Measurements from ENCODE around the gene CYP11A1. TPM values are rescaled to one million over a fixed set of nuclear protein-coding genes. Genes with fewer than 3 reads are reported as not detected.

The CYP11A1 gene
- total and polyA plus RNA-seq, 10 of the 15 experiments (the other 5 are each of a cell fraction or from before 2014, with no cell fraction given): 0.11 to 1.2 (median 0.23) TPM; not detected in 5

- RAD21 ChIA-PET (ENCODE audit: unreplicated experiment): interaction anchor here (1.1 kb wide), 1 partner anchor 325 kb away, joined by 3 read pairs; no protein-coding TSS in a partner anchor
- SMC1A ChIA-PET (ENCODE audit: uncharacterized antibody, unreplicated experiment): interaction anchor here (0.6 to 0.9 kb wide), 2 partner anchors 94 to 1569 kb away, joined by 3 read pairs; no protein-coding TSS in a partner anchor
- H3K27me3 ChIP-seq (replicated peaks in 1 of 2; ENCODE audit: control insufficient read depth in 2 of 2, insufficient read depth in 2 of 2, low read length in 1 of 2): no peaks in the 10 kb centered on the region; a peak in 1 of 4 replicates
- H3K4me1 ChIP-seq (ENCODE audit: control insufficient read depth, insufficient read depth, low read length): peaks cover 7% of the 10 kb centered on the region
- CTCF ChIA-PET: interaction anchor here (0.5 to 1.1 kb wide), 3 partner anchors 30 to 518 kb away, joined by 3 read pairs; no protein-coding TSS in a partner anchor
- H2AFZ ChIP-seq (ENCODE audit: control insufficient read depth, low read depth, low read length): no peak overlapping the region
- ATAC-seq (no peak), DNase-seq (ENCODE audit: low read depth, low spot score) (no peak), FAIRE-seq (no peak)
- no peaks in the 10 kb centered on the region for H3K79me2 ChIP-seq (ENCODE audit: control insufficient read depth, insufficient read depth, low read length)
- BruUV-seq (replicated peaks): no TSS peak
- H4K20me1 ChIP-seq (ENCODE audit: control insufficient read depth, insufficient read depth): no peaks in the 10 kb centered on the region
- H3K27ac ChIP-seq (ENCODE audit: control insufficient read depth, insufficient read depth): no peak overlapping the region
- WGBS (ENCODE audit: insufficient coverage, insufficient replicate concordance, low lambda C conversion rate, missing lambda C conversion rate): 0% methylated on average over 3 of the region's 3 CpGs
- H3K4me2 ChIP-seq (ENCODE audit: control insufficient read depth, insufficient read depth): no peak overlapping the region
- in situ Hi-C loops (cut with MboI) (no loop called here), intact Hi-C loops (cut with micrococcal nuclease; ENCODE audit: unreplicated experiment) (no loop called here)
- POLR2A ChIA-PET: no interaction called here
- no peak overlapping the region for H3K4me3 ChIP-seq
- no peaks in the 10 kb centered on the region for H3K9me3 ChIP-seq (replicated peaks; ENCODE audit: control insufficient read depth, insufficient read depth, low read length)
- H3K9ac ChIP-seq (ENCODE audit: control insufficient read depth, insufficient read depth, low read length): no peak overlapping the region
- no peaks in the 10 kb centered on the region for H3K36me3 ChIP-seq (ENCODE audit: control insufficient read depth in 2 of 2, insufficient read depth in 2 of 2, low read length in 1 of 2)
- no peak for TF ChIP-seq HDAC6 (IDR thresholded peaks at IDR 0.05; ENCODE audit: unreplicated experiment)
- TF ChIP-seq CBX5 (IDR thresholded peaks at IDR 0.05; ENCODE audit: low read depth): no peak
- no peak for TF ChIP-seq SKIL (IDR thresholded peaks at IDR 0.05; ENCODE audit: low read depth, poor library complexity, severe bottlenecking)
- no peak for TF ChIP-seq EZH2 (IDR thresholded peaks at IDR 0.05; ENCODE audit: borderline replicate concordance, control insufficient read depth, low read depth, low read length)
- TF ChIP-seq FOXM1 (IDR thresholded peaks at IDR 0.05; ENCODE audit: low read depth, low read length): no peak
- no peak for TF ChIP-seq IKZF2 (IDR thresholded peaks at IDR 0.05)
- no peak for TF ChIP-seq MTA3 (IDR thresholded peaks at IDR 0.05; ENCODE audit: borderline replicate concordance, low read length)
- TF ChIP-seq ATF3 (IDR thresholded peaks at IDR 0.05; ENCODE audit: borderline replicate concordance, extremely low read depth, low read depth, low read length): no peak
- no peak for TF ChIP-seq ZBTB11 (CRISPR knock-in tag; IDR thresholded peaks at IDR 0.05)
- TF ChIP-seq ATF2 (IDR thresholded peaks at IDR 0.05; ENCODE audit: low read length): no peak
- no peak for TF ChIP-seq FOXK2 (IDR thresholded peaks at IDR 0.05)
- TF ChIP-seq ZZZ3 (IDR thresholded peaks at IDR 0.05; ENCODE audit: control insufficient read depth, insufficient read length, low read depth): no peak
- TF ChIP-seq ASH2L (IDR thresholded peaks at IDR 0.05; ENCODE audit: borderline replicate concordance, low read depth): no peak
- TF ChIP-seq POLR2AphosphoS5 (IDR thresholded peaks at IDR 0.05; ENCODE audit: low read length): no peak
- TF ChIP-seq LARP7 (IDR thresholded peaks at IDR 0.05): no peak
- TF ChIP-seq JUND (IDR thresholded peaks at IDR 0.05; ENCODE audit: low read depth, low read length): no peak
Observed at GRCh38 chr15:74293021-74293810, 74.2 kb downstream of the CYP11A1 start.
